Naive B cell (primary cell): ENCODE measurements around the gene MTFR1L. TPM values are rescaled to one million over a fixed set of nuclear protein-coding genes. Genes with fewer than 3 reads are reported as not detected.

Source experiments
- ATAC-seq, 2 donors: fragments of 150-1000 bp; cut with Tn5 transposase; 2 replicates each; pipeline ENCODE4 v1.10.0; 2021; ENCODE audit warnings: low read depth in 2 of 2, mild to moderate bottlenecking in 2 of 2, moderate library complexity in 2 of 2
- DNase-seq: peaks from one replicate; pipeline ENCODE4 v3.0.0; 2022
- H3K27ac Mint-ChIP-seq, 6 donors: one replicate each; pipeline ENCODE4 v1.8.0; 2020 to 2022; ENCODE audit warnings: mild to moderate bottlenecking in 6 of 6, mixed read lengths in 6 of 6, moderate library complexity in 5 of 6, inconsistent platforms in 2 of 6
- H3K27me3 Mint-ChIP-seq, 3 donors: one replicate each; pipeline ENCODE4 v1.8.0; 2021 to 2022; ENCODE audit warnings: mixed read lengths in 3 of 3, mild to moderate bottlenecking in 1 of 3
- H3K36me3 Mint-ChIP-seq, 2 donors: one replicate each; pipeline ENCODE4 v1.8.0; 2020 to 2022; ENCODE audit warnings: mixed read lengths in 2 of 2, inconsistent platforms in 1 of 2, mild to moderate bottlenecking in 1 of 2
- H3K4me1 Mint-ChIP-seq, 3 donors: one replicate each; pipeline ENCODE4 v1.8.0; 2020 to 2022; ENCODE audit warnings: mixed read lengths in 3 of 3, inconsistent platforms in 1 of 3, mild to moderate bottlenecking in 1 of 3, moderate library complexity in 1 of 3
- H3K4me3 Mint-ChIP-seq, 8 donors: one replicate each; pipeline ENCODE4 v1.8.0; 2020 to 2022; ENCODE audit warnings: mild to moderate bottlenecking in 8 of 8, mixed read lengths in 8 of 8, moderate library complexity in 8 of 8, inconsistent platforms in 2 of 8
- H3K9me3 Mint-ChIP-seq, 7 donors: one replicate each; pipeline ENCODE4 v1.8.0; 2020 to 2022; ENCODE audit warnings: mixed read lengths in 7 of 7, mild to moderate bottlenecking in 5 of 7, inconsistent platforms in 2 of 7, moderate library complexity in 1 of 7
- polyA plus RNA-seq, 6 donors: library from polyadenylated mRNA; unstranded; fragments of 300-500 nt; fragmentation: Illumina TruSeq; gene quantifications; one replicate each; pipeline ENCODE4 v1.2.3, GENCODE V29; 2021; ENCODE audit warnings: low read depth in 6 of 6

Gene MTFR1L
- polyA plus RNA-seq, 6 donors from 2014 or later: 31.9 to 70.8 (median 38.7) TPM

GRCh38 chr1:25813734-25814471 is 5.9 kb upstream of the MTFR1L start:
- Mint-ChIP-seq H3K27me3 (no peaks in the 10 kb centered on the region), H3K9me3 (no peaks in the 10 kb centered on the region), H3K4me1 (peaks cover 19 to 31% (median 30%) of the 10 kb centered on the region in 3 donors), H3K36me3 (no peaks in the 10 kb centered on the region), H3K27ac (no peak overlapping the region), H3K4me3 (no peak overlapping the region)
- DNase-seq (no peak), ATAC-seq (no peak)

- H3K36me3 Mint-ChIP-seq: no peaks in the 10 kb centered on the region
- no peaks in the 10 kb centered on the region for H3K9me3 Mint-ChIP-seq
- H3K27me3 Mint-ChIP-seq: no peaks in the 10 kb centered on the region
- peak overlapping the region in 1 of 6 donors; percentile 47 for H3K27ac Mint-ChIP-seq
- DNase-seq: no peak
- no peak for ATAC-seq
- peak overlapping the region in 1 of 8 donors; percentile 19 for H3K4me3 Mint-ChIP-seq
- H3K4me1 Mint-ChIP-seq: peaks cover 19 to 32% (median 31%) of the 10 kb centered on the region in 3 donors
Measured at GRCh38 chr1:25814549-25815087, 5.1 kb upstream of the MTFR1L start.

GRCh38 chr1:25815208-25816111 is 4.3 kb upstream of the MTFR1L start:
- Mint-ChIP-seq H3K36me3 (no peaks in the 10 kb centered on the region), H3K4me1 (peaks cover 15 to 24% (median 24%) of the 10 kb centered on the region in 3 donors), H3K27me3 (no peaks in the 10 kb centered on the region), H3K9me3 (no peaks in the 10 kb centered on the region), H3K4me3 (peak overlapping the region in 2 of 8 donors; percentile 3 to 8), H3K27ac (peak overlapping the region in 1 of 6 donors; percentile 22)
- DNase-seq (no peak), ATAC-seq (no peak)

- peak overlapping the region in 1 of 8 donors; percentile 18 for H3K4me3 Mint-ChIP-seq
- H3K27me3 Mint-ChIP-seq: no peaks in the 10 kb centered on the region
- DNase-seq: no peak
- no peaks in the 10 kb centered on the region for H3K36me3 Mint-ChIP-seq
- no peak for ATAC-seq
- H3K4me1 Mint-ChIP-seq: peaks cover 23 to 25% (median 24%) of the 10 kb centered on the region in 3 donors
- H3K9me3 Mint-ChIP-seq: no peaks in the 10 kb centered on the region
- no peak overlapping the region for H3K27ac Mint-ChIP-seq
Measured at GRCh38 chr1:25816112-25816718, 3.5 kb upstream of the MTFR1L start.

GRCh38 chr1:25817840-25818501 is 1.8 kb upstream of the MTFR1L start:
- Mint-ChIP-seq H3K4me1 (peaks cover 34 to 37% (median 35%) of the 10 kb centered on the region in 3 donors), H3K36me3 (no peaks in the 10 kb centered on the region), H3K27ac (peak overlapping the region in 5 of 6 donors; percentile 7 to 59 (median 20)), H3K4me3 (peak overlapping the region; percentile 83 to 99 (median 92)), H3K27me3 (no peaks in the 10 kb centered on the region), H3K9me3 (no peaks in the 10 kb centered on the region)
- ATAC-seq: no peak
- DNase-seq: no peak

- H3K4me3 Mint-ChIP-seq: peak overlapping the region; percentile 85 to 99 (median 94)
- ATAC-seq (no peak), DNase-seq (no peak)
- no peaks in the 10 kb centered on the region for H3K36me3 Mint-ChIP-seq
- peak overlapping the region in 4 of 6 donors; percentile 7 to 96 (median 15) for H3K27ac Mint-ChIP-seq
- H3K4me1 Mint-ChIP-seq: peaks cover 34 to 37% (median 35%) of the 10 kb centered on the region in 3 donors
- H3K27me3 Mint-ChIP-seq: no peaks in the 10 kb centered on the region
- no peaks in the 10 kb centered on the region for H3K9me3 Mint-ChIP-seq
Measured at GRCh38 chr1:25818569-25818968, 1.2 kb upstream of the MTFR1L start.

GRCh38 chr1:25820247-25821111 is 725 bp downstream of the MTFR1L start:
- ATAC-seq (peak; percentile 72 to 76), DNase-seq (peak; percentile 57)
- Mint-ChIP-seq H3K36me3 (no peaks in the 10 kb centered on the region), H3K27me3 (no peaks in the 10 kb centered on the region), H3K4me1 (peaks cover 31 to 43% (median 35%) of the 10 kb centered on the region in 3 donors), H3K9me3 (no peaks in the 10 kb centered on the region), H3K27ac (peak overlapping the region; percentile 81 to 97 (median 96)), H3K4me3 (peak overlapping the region; percentile 85 to 99 (median 97))

GRCh38 chr1:25821112-25821476 is 1.3 kb downstream of the MTFR1L start:
- H3K4me1 Mint-ChIP-seq: peaks cover 32 to 43% (median 35%) of the 10 kb centered on the region in 3 donors
- DNase-seq: no peak
- no peaks in the 10 kb centered on the region for H3K9me3 Mint-ChIP-seq
- H3K27me3 Mint-ChIP-seq: no peaks in the 10 kb centered on the region
- peak overlapping the region; percentile 85 to 99 (median 94) for H3K4me3 Mint-ChIP-seq
- ATAC-seq: no peak
- peak overlapping the region; percentile 81 to 97 (median 96) for H3K27ac Mint-ChIP-seq
- no peaks in the 10 kb centered on the region for H3K36me3 Mint-ChIP-seq

GRCh38 chr1:25821630-25822091 is 1.9 kb downstream of the MTFR1L start:
- no peaks in the 10 kb centered on the region for H3K36me3 Mint-ChIP-seq
- H3K4me3 Mint-ChIP-seq: peak overlapping the region; percentile 67 to 99 (median 94)
- ATAC-seq (no peak), DNase-seq (no peak)
- no peaks in the 10 kb centered on the region for H3K9me3 Mint-ChIP-seq
- H3K27me3 Mint-ChIP-seq: no peaks in the 10 kb centered on the region
- peak overlapping the region in 4 of 6 donors; percentile 19 to 96 (median 42) for H3K27ac Mint-ChIP-seq
- peaks cover 34 to 43% (median 35%) of the 10 kb centered on the region in 3 donors for H3K4me1 Mint-ChIP-seq

- Mint-ChIP-seq H3K27me3 (no peaks in the 10 kb centered on the region), H3K4me3 (no peak overlapping the region), H3K36me3 (peaks cover 13 to 16% of the 10 kb centered on the region in 2 donors), H3K9me3 (no peaks in the 10 kb centered on the region), H3K4me1 (peaks cover 18 to 25% (median 21%) of the 10 kb centered on the region in 3 donors), H3K27ac (no peak overlapping the region)
- no peak for ATAC-seq
- no peak for DNase-seq
Measured at GRCh38 chr1:25825605-25826004, 5.9 kb downstream of the MTFR1L start.

- Mint-ChIP-seq H3K9me3 (no peaks in the 10 kb centered on the region), H3K4me3 (no peak overlapping the region), H3K27me3 (no peaks in the 10 kb centered on the region), H3K27ac (no peak overlapping the region), H3K36me3 (peaks cover 21 to 23% of the 10 kb centered on the region in 2 donors), H3K4me1 (peaks cover 8 to 15% (median 11%) of the 10 kb centered on the region in 3 donors)
- no peak for ATAC-seq
- DNase-seq: no peak
Measured at GRCh38 chr1:25826571-25826970, 6.8 kb downstream of the MTFR1L start.

- Mint-ChIP-seq H3K4me1 (peaks cover 0 to 6% (median 3%) of the 10 kb centered on the region in 3 donors), H3K36me3 (peaks cover 21 to 25% of the 10 kb centered on the region in 2 donors), H3K27me3 (no peaks in the 10 kb centered on the region), H3K4me3 (no peak overlapping the region), H3K27ac (no peak overlapping the region), H3K9me3 (no peaks in the 10 kb centered on the region)
- ATAC-seq (no peak), DNase-seq (no peak)
Measured at GRCh38 chr1:25828491-25828890, 8.7 kb downstream of the MTFR1L start.
